Loucy (cell line): ENCODE results near the gene ZDHHC14.

Experiments
- H2AFZ ChIP-seq: fragments of 200-600 bp; sonication (generic); 2 replicates; pipeline ENCODE4 v1.6.0; 2016; ENCODE audit warnings: antibody characterized with exemption, mild to moderate bottlenecking, low read length, moderate library complexity
- H3F3A ChIP-seq: fragments of 200-600 bp; 2 replicates; pipeline ENCODE4 v1.6.0; 2016; ENCODE audit warnings: antibody characterized with exemption, low read depth, mild to moderate bottlenecking
- H3K27me3 ChIP-seq: fragments of 200-600 bp; sonication (generic); 2 replicates; pipeline ENCODE4 v1.6.1; 2014; ENCODE audit warnings: low read length, mild to moderate bottlenecking; ENCODE audit not compliant: insufficient read depth, poor library complexity, severe bottlenecking
- H3K36me3 ChIP-seq: fragments of 200-600 bp; sonication (generic); 2 replicates; pipeline ENCODE4 v1.6.1; 2016; ENCODE audit warnings: low read length; ENCODE audit not compliant: insufficient read depth
- H3K4me1 ChIP-seq: fragments of 200-600 bp; sonication (generic); 2 replicates; pipeline ENCODE4 v1.5.1; 2014; ENCODE audit warnings: low read length, mild to moderate bottlenecking; ENCODE audit not compliant: insufficient read depth, poor library complexity, severe bottlenecking
- H3K4me2 ChIP-seq: fragments of 200-600 bp; sonication (generic); 2 replicates; pipeline ENCODE4 v1.6.0; 2014; ENCODE audit warnings: antibody characterized with exemption, low read length, low read depth, mild to moderate bottlenecking; ENCODE audit not compliant: poor library complexity, severe bottlenecking
- H3K4me3 ChIP-seq: fragments of 200-600 bp; sonication (generic); 2 replicates; pipeline ENCODE4 v1.5.1; 2014; ENCODE audit warnings: low read length, mild to moderate bottlenecking, mixed read lengths; ENCODE audit not compliant: poor library complexity, severe bottlenecking
- H3K79me2 ChIP-seq: fragments of 200-600 bp; sonication (generic); 2 replicates; pipeline ENCODE4 v1.6.1; 2014; ENCODE audit warnings: low read length; ENCODE audit not compliant: insufficient read depth
- H3K9ac ChIP-seq: fragments of 200-600 bp; sonication (generic); 2 replicates; pipeline ENCODE4 v1.6.0; 2014; ENCODE audit warnings: mild to moderate bottlenecking, low read depth, low read length, moderate library complexity; ENCODE audit not compliant: poor library complexity, severe bottlenecking
- H3K9me2 ChIP-seq: fragments of 200-600 bp; sonication (generic); replicated peaks from 2 replicates; pipeline ENCODE4 v1.6.1; 2016; ENCODE audit warnings: low read depth, low read length, mixed read lengths
- H3K9me3 ChIP-seq: fragments of 200-600 bp; sonication (generic); 2 replicates; pipeline ENCODE4 v1.6.1; 2014; ENCODE audit warnings: mild to moderate bottlenecking, antibody characterized with exemption, low read length, low read depth; ENCODE audit not compliant: insufficient read depth
- H4K20me1 ChIP-seq: fragments of 200-600 bp; sonication (generic); 2 replicates; pipeline ENCODE4 v1.6.0; 2014; ENCODE audit warnings: antibody characterized with exemption, low read length, mild to moderate bottlenecking; ENCODE audit not compliant: insufficient read depth, poor library complexity, severe bottlenecking
- EZH2phosphoT487 ChIP-seq: fragments of 200-600 bp; IDR thresholded peaks from 2 replicates; pipeline ENCODE4 v1.6.1; 2018; ENCODE audit warnings: antibody characterized with exemption, mild to moderate bottlenecking, moderate library complexity, borderline replicate concordance
- TF ChIP-seq, protein P1 (sequence below): fragments of 200-600 bp; sonication (generic); conservative IDR thresholded peaks from 2 replicates; pipeline ENCODE4 v1.5.1; 2014; ENCODE audit warnings: mild to moderate bottlenecking, antibody characterized with exemption, low read length

The ZDHHC14 gene

GRCh38 chr6:157339432-157339831 is 41.6 kb upstream of the ZDHHC14 start:
- Histone ChIP-seq H3K9me3 (no peaks in the 10 kb centered on the region), H2AFZ (no peak overlapping the region), H3K9ac (no peak overlapping the region), H3K4me1 (no peaks in the 10 kb centered on the region), H3K79me2 (no peaks in the 10 kb centered on the region), H3K9me2 (no peaks in the 10 kb centered on the region), H3K4me2 (no peak overlapping the region), H4K20me1 (no peaks in the 10 kb centered on the region), H3F3A (no peaks in the 10 kb centered on the region), H3K36me3 (no peaks in the 10 kb centered on the region), H3K4me3 (no peak overlapping the region), H3K27me3 (no peaks in the 10 kb centered on the region)
- no peak for TF ChIP-seq EZH2phosphoT487
- TF ChIP-seq, protein P1, sequence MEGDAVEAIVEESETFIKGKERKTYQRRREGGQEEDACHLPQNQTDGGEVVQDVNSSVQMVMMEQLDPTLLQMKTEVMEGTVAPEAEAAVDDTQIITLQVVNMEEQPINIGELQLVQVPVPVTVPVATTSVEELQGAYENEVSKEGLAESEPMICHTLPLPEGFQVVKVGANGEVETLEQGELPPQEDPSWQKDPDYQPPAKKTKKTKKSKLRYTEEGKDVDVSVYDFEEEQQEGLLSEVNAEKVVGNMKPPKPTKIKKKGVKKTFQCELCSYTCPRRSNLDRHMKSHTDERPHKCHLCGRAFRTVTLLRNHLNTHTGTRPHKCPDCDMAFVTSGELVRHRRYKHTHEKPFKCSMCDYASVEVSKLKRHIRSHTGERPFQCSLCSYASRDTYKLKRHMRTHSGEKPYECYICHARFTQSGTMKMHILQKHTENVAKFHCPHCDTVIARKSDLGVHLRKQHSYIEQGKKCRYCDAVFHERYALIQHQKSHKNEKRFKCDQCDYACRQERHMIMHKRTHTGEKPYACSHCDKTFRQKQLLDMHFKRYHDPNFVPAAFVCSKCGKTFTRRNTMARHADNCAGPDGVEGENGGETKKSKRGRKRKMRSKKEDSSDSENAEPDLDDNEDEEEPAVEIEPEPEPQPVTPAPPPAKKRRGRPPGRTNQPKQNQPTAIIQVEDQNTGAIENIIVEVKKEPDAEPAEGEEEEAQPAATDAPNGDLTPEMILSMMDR = peak; percentile 43

- Histone ChIP-seq H3K4me1 (no peaks in the 10 kb centered on the region), H4K20me1 (no peaks in the 10 kb centered on the region), H3K27me3 (peaks cover 6% of the 10 kb centered on the region), H3K9me3 (no peaks in the 10 kb centered on the region), H3F3A (no peaks in the 10 kb centered on the region), H3K79me2 (no peaks in the 10 kb centered on the region), H3K36me3 (no peaks in the 10 kb centered on the region), H2AFZ (0 out of 2 replicates have a peak overlapping the region, but pooled peaks have one; percentile 30), H3K4me3 (no peak overlapping the region), H3K9ac (no peak overlapping the region), H3K9me2 (no peaks in the 10 kb centered on the region), H3K4me2 (no peak overlapping the region)
- no peak for TF ChIP-seq EZH2phosphoT487
- TF ChIP-seq, protein P1 = no peak
Observed at GRCh38 chr6:157343732-157344131, 37.3 kb upstream of the ZDHHC14 start.

GRCh38 chr6:157346373-157346772 is 34.6 kb upstream of the ZDHHC14 start:
- no peak overlapping the region for H3K4me2 ChIP-seq
- H3K27me3 ChIP-seq = peaks cover 6% of the 10 kb centered on the region
- H3F3A ChIP-seq = no peaks in the 10 kb centered on the region
- H3K79me2 ChIP-seq = no peaks in the 10 kb centered on the region
- H2AFZ ChIP-seq = no peak overlapping the region
- no peaks in the 10 kb centered on the region for H3K9me3 ChIP-seq
- H4K20me1 ChIP-seq = no peaks in the 10 kb centered on the region
- no peaks in the 10 kb centered on the region for H3K4me1 ChIP-seq
- no peaks in the 10 kb centered on the region for H3K36me3 ChIP-seq
- TF ChIP-seq, protein P1 = no peak
- TF ChIP-seq EZH2phosphoT487 = no peak
- H3K9ac ChIP-seq = no peak overlapping the region
- no peaks in the 10 kb centered on the region for H3K9me2 ChIP-seq
- H3K4me3 ChIP-seq = no peak overlapping the region
